Adrenal gland (tissue), 5 donors: Measurements from ENCODE around the gene ANKMY1.

ENCODE experiments used
- CTCF ChIP-seq, 6 experiments: fragments of 450-650 bp in 4 of 6; fragments of 200-600 bp in 2 of 6; sonication (generic) in 1 of 6; IDR thresholded peaks; 1 replicate in 5 of 6; 2 replicates in 1 of 6; pipeline versions ENCODE4 v1.5.1 to v1.8.0; 2016 to 2021; ENCODE audit warnings: antibody characterized with exemption in 6 of 6, mild to moderate bottlenecking in 2 of 6, moderate library complexity in 1 of 6
- POLR2A ChIP-seq, 2 donors: fragments of 450-650 bp; IDR thresholded peaks; one replicate each; pipeline ENCODE4 v1.6.1; 2017; ENCODE audit warnings: antibody characterized with exemption in 2 of 2, mild to moderate bottlenecking in 2 of 2, moderate library complexity in 1 of 2
- donor health status: DM: no; HTN: no; CAD: no.

- TF ChIP-seq POLR2A (IDR thresholded peaks at IDR 0.05) (no peak), CTCF (IDR thresholded peaks at IDR 0.05) (no peak)
Observed at GRCh38 chr2:240430595-240430994, 127.2 kb downstream of the ANKMY1 start.
